ENCODE measurements around the gene PLXNB2.

- TF ChIP-seq CTCF (IDR thresholded peaks at IDR 0.05; ENCODE audit: low read length): no peak
- no peak for TF ChIP-seq EZH2 (IDR thresholded peaks at IDR 0.05; ENCODE audit: borderline replicate concordance, low read length)
Measured at GRCh38 chr22:50242406-50242949, 65.0 kb downstream of the PLXNB2 start.
